ENCODE results near the gene EPHA7.

Gene EPHA7

DNA sequence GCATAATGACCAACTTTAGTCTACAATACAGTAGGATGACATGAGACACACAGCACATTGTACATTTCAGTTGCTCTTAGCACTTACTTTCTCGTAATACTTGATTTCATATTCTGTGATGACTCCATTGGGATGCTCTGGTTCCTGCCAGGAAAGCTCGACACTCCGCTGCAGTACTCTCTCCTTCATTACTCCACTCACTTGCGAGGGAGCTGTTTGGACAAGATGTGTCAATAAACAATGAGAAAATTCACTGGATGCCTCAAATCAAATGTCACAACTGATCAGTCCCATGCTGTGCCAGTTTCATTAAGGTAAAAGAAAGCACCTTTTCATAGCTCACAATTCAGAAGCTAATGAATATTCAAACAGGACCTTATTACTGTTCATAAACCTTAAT lies 147.1 kb downstream of the EPHA7 start:
- H3K23ac ChIP-seq (ENCODE audit: low read length in 2 of 2): no peak overlapping the region
- no peak overlapping the region for H2AFZ ChIP-seq (ENCODE audit: low read depth, low read length)
- 98% methylated on average over 4 of the region's 4 CpGs for WGBS

DNA sequence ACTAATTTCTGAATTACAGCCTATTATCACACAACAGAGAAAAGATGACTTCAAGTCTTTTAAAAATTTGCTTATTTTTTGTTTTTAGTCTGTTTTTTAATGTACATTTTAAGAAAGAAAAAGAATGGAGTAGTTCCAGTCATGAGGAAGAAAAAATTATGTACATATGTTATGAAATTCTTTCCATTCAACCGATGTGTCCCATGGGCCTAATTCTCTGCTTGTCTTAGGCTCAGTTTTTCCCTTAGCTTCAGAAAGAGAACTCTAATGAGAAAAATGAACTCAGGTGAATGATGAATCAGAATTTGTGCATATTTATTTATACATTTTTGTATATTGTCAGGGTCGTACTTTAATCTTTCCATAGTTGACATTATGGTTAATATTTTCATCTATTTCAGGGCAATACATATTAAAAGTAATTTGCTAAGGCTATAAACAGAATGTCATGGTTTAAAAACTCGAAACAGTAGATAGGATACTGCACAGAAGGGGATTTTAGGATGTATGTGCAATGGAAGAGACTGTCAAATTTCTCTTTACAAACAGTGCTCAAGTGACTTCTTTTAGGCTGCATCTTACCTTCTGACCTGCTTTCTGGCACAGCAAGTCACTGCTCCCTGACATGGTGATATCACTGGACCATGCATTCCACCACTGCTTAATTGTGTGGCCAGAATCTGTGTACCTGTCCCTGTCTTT lies 153.1 kb downstream of the EPHA7 start:
- DNase-seq: no peak
- H2BK120ac ChIP-seq (ENCODE audit: low read depth, low read length): no peak overlapping the region
- H3K9me3 ChIP-seq (ENCODE audit: control insufficient read depth, low read length): no peaks in the 10 kb centered on the region
- H2AK5ac ChIP-seq (ENCODE audit: low read length, severe bottlenecking): no peak overlapping the region
- no peaks in the 10 kb centered on the region for H3K36me3 ChIP-seq (ENCODE audit: control insufficient read depth in 1 of 2, insufficient read depth in 2 of 2, low read depth in 1 of 2, low read length in 2 of 2)
- H3K79me1 ChIP-seq (replicated peaks; ENCODE audit: low read length, poor library complexity, severe bottlenecking): peaks cover 3% of the 10 kb centered on the region
- H4K91ac ChIP-seq (ENCODE audit: low read length): no peak overlapping the region
- no peak overlapping the region for H3K27ac ChIP-seq (ENCODE audit: low read length, poor library complexity, severe bottlenecking)
- no peak overlapping the region for H3K9ac ChIP-seq (ENCODE audit: low read length)
- no peak overlapping the region for H3K23ac ChIP-seq (ENCODE audit: low read length in 2 of 2)
- H3K14ac ChIP-seq (ENCODE audit: low read length in 2 of 2): no peak overlapping the region
- H3K4me1 ChIP-seq (ENCODE audit: control insufficient read depth, insufficient read depth, low read depth, low read length): no peaks in the 10 kb centered on the region
- H2BK12ac ChIP-seq (ENCODE audit: low read length in 2 of 2): no peak overlapping the region
- H2BK5ac ChIP-seq (ENCODE audit: low read depth, low read length, poor library complexity, severe bottlenecking): no peak overlapping the region
- no peak overlapping the region for H4K8ac ChIP-seq (ENCODE audit: low read length)
- no peak overlapping the region for H3K4me2 ChIP-seq (ENCODE audit: low read length, poor library complexity, severe bottlenecking)
- no peak overlapping the region for H2AFZ ChIP-seq (ENCODE audit: low read depth, low read length)
- no peak overlapping the region for H3K4ac ChIP-seq (ENCODE audit: low read depth in 1 of 2, low read length in 2 of 2)
- H2BK15ac ChIP-seq (ENCODE audit: low read depth, poor library complexity, severe bottlenecking): no peak overlapping the region
- no peaks in the 10 kb centered on the region for H3K27me3 ChIP-seq (ENCODE audit: control insufficient read depth in 1 of 2, insufficient read depth in 1 of 2, low read length in 2 of 2)
- 100% methylated on average over 1 of the region's 3 CpGs for WGBS
- no peak overlapping the region for H3K18ac ChIP-seq (ENCODE audit: low read depth in 1 of 2, low read length in 2 of 2)
- H3K4me3 ChIP-seq (ENCODE audit: insufficient read depth in 1 of 2, low read depth in 1 of 2, low read length in 2 of 2): no peak overlapping the region

More for the DNA sequence above, 147.1 kb downstream of the EPHA7 start:
- Histone ChIP-seq H2BK120ac (ENCODE audit: low read depth, low read length) (no peak overlapping the region), H3K9ac (ENCODE audit: low read length) (no peak overlapping the region), H3K4me3 (ENCODE audit: insufficient read depth in 1 of 2, low read depth in 1 of 2, low read length in 2 of 2) (no peak overlapping the region), H3K4me2 (ENCODE audit: low read length, poor library complexity, severe bottlenecking) (no peak overlapping the region), H3K27ac (ENCODE audit: low read length, poor library complexity, severe bottlenecking) (no peak overlapping the region), H3K79me1 (replicated peaks; ENCODE audit: low read length, poor library complexity, severe bottlenecking) (peaks cover 5% of the 10 kb centered on the region), H3K36me3 (ENCODE audit: control insufficient read depth in 1 of 2, insufficient read depth in 2 of 2, low read depth in 1 of 2, low read length in 2 of 2) (no peaks in the 10 kb centered on the region), H2BK12ac (ENCODE audit: low read length in 2 of 2) (no peak overlapping the region), H2AK5ac (ENCODE audit: low read length, severe bottlenecking) (no peak overlapping the region), H3K14ac (ENCODE audit: low read length in 2 of 2) (no peak overlapping the region), H2BK15ac (ENCODE audit: low read depth, poor library complexity, severe bottlenecking) (no peak overlapping the region), H3K4ac (ENCODE audit: low read depth in 1 of 2, low read length in 2 of 2) (no peak overlapping the region), H4K8ac (ENCODE audit: low read length) (no peak overlapping the region), H3K9me3 (ENCODE audit: control insufficient read depth, low read length) (no peaks in the 10 kb centered on the region), H2BK5ac (ENCODE audit: low read depth, low read length, poor library complexity, severe bottlenecking) (no peak overlapping the region), H4K91ac (ENCODE audit: low read length) (no peak overlapping the region), H3K4me1 (ENCODE audit: control insufficient read depth, insufficient read depth, low read depth, low read length) (no peaks in the 10 kb centered on the region), H3K27me3 (ENCODE audit: control insufficient read depth in 1 of 2, insufficient read depth in 1 of 2, low read length in 2 of 2) (no peaks in the 10 kb centered on the region), H3K18ac (ENCODE audit: low read depth in 1 of 2, low read length in 2 of 2) (no peak overlapping the region)
- no peak for DNase-seq

DNA sequence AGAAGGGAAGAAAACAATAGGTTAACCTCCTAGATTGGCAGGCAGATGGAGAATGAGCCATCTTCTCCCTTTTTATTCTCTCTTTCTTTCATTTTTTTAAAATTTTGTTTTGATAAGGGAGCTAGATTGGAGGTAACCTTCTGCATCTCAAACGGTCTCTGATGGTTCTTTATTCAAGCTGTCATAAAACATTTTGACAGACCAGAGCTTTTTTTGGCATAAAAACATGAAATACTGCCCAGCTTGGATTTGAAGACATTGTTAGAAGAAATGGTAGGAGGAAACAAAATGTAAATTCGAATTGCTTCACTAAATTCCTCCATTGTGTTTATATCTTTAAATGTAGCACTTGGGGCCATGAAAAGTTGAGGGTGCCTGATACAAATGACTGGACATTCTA lies 158.5 kb downstream of the EPHA7 start:
- Histone ChIP-seq H4K8ac (ENCODE audit: low read length) (no peak overlapping the region), H3K18ac (ENCODE audit: low read depth in 1 of 2, low read length in 2 of 2) (no peak overlapping the region), H3K4me2 (ENCODE audit: low read length, poor library complexity, severe bottlenecking) (no peak overlapping the region), H3K79me1 (replicated peaks; ENCODE audit: low read length, poor library complexity, severe bottlenecking) (peaks cover 1% of the 10 kb centered on the region), H3K9me3 (ENCODE audit: control insufficient read depth, low read length) (no peaks in the 10 kb centered on the region), H2BK120ac (ENCODE audit: low read depth, low read length) (no peak overlapping the region), H2BK15ac (ENCODE audit: low read depth, poor library complexity, severe bottlenecking) (no peak overlapping the region), H3K36me3 (ENCODE audit: control insufficient read depth in 1 of 2, insufficient read depth in 2 of 2, low read depth in 1 of 2, low read length in 2 of 2) (no peaks in the 10 kb centered on the region), H3K9ac (ENCODE audit: low read length) (no peak overlapping the region), H3K14ac (ENCODE audit: low read length in 2 of 2) (no peak overlapping the region), H4K91ac (ENCODE audit: low read length) (no peak overlapping the region), H3K23ac (ENCODE audit: low read length in 2 of 2) (no peak overlapping the region), H2BK12ac (ENCODE audit: low read length in 2 of 2) (no peak overlapping the region), H3K4me3 (ENCODE audit: insufficient read depth in 1 of 2, low read depth in 1 of 2, low read length in 2 of 2) (no peak overlapping the region), H3K27ac (ENCODE audit: low read length, poor library complexity, severe bottlenecking) (no peak overlapping the region), H2BK5ac (ENCODE audit: low read depth, low read length, poor library complexity, severe bottlenecking) (no peak overlapping the region), H3K4ac (ENCODE audit: low read depth in 1 of 2, low read length in 2 of 2) (no peak overlapping the region), H3K27me3 (ENCODE audit: control insufficient read depth in 1 of 2, insufficient read depth in 1 of 2, low read length in 2 of 2) (no peaks in the 10 kb centered on the region), H2AFZ (ENCODE audit: low read depth, low read length) (no peak overlapping the region), H3K4me1 (ENCODE audit: control insufficient read depth, insufficient read depth, low read depth, low read length) (no peaks in the 10 kb centered on the region), H2AK5ac (ENCODE audit: low read length, severe bottlenecking) (no peak overlapping the region)
- no peak for DNase-seq
- WGBS: 64% methylated on average over 2 of the region's 2 CpGs

DNA sequence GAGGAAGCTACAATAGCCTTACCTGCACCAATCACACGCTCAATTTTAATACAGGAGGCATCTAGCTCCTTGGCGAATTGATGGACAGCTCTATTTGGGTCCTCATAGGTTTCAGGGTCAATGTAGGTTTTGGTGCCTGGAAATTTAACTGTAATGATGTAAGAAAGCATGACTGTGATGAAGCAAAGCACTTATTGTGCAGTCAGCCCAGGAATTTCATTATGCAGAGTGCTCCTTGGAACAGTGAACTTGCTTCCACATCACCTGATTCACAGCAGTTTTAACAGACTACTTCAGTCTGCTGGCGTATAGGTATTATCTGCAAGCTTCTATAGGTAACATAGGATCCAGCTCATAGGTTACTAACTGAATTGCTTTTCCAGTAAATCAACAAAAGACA lies 160.0 kb downstream of the EPHA7 start:
- Histone ChIP-seq H3K27me3 (ENCODE audit: control insufficient read depth in 1 of 2, insufficient read depth in 1 of 2, low read length in 2 of 2) (no peaks in the 10 kb centered on the region), H3K36me3 (ENCODE audit: control insufficient read depth in 1 of 2, insufficient read depth in 2 of 2, low read depth in 1 of 2, low read length in 2 of 2) (peaks cover 0 to 4% of the 10 kb centered on the region in 2 experiments), H3K9me3 (ENCODE audit: control insufficient read depth, low read length) (no peaks in the 10 kb centered on the region), H3K27ac (ENCODE audit: low read length, poor library complexity, severe bottlenecking) (no peak overlapping the region), H3K79me1 (replicated peaks; ENCODE audit: low read length, poor library complexity, severe bottlenecking) (peaks cover 1% of the 10 kb centered on the region), H4K8ac (ENCODE audit: low read length) (no peak overlapping the region), H2BK15ac (ENCODE audit: low read depth, poor library complexity, severe bottlenecking) (no peak overlapping the region), H3K9ac (ENCODE audit: low read length) (no peak overlapping the region), H3K4me3 (ENCODE audit: insufficient read depth in 1 of 2, low read depth in 1 of 2, low read length in 2 of 2) (no peak overlapping the region), H2AK5ac (ENCODE audit: low read length, severe bottlenecking) (no peak overlapping the region), H3K4ac (ENCODE audit: low read depth in 1 of 2, low read length in 2 of 2) (no peak overlapping the region), H2BK120ac (ENCODE audit: low read depth, low read length) (no peak overlapping the region), H4K91ac (ENCODE audit: low read length) (no peak overlapping the region), H2BK5ac (ENCODE audit: low read depth, low read length, poor library complexity, severe bottlenecking) (no peak overlapping the region), H2AFZ (ENCODE audit: low read depth, low read length) (no peak overlapping the region), H3K18ac (ENCODE audit: low read depth in 1 of 2, low read length in 2 of 2) (no peak overlapping the region), H3K4me1 (ENCODE audit: control insufficient read depth, insufficient read depth, low read depth, low read length) (no peaks in the 10 kb centered on the region), H3K14ac (ENCODE audit: low read length in 2 of 2) (no peak overlapping the region), H2BK12ac (ENCODE audit: low read length in 2 of 2) (no peak overlapping the region), H3K23ac (ENCODE audit: low read length in 2 of 2) (no peak overlapping the region), H3K4me2 (ENCODE audit: low read length, poor library complexity, severe bottlenecking) (no peak overlapping the region)
- no peak for DNase-seq
- WGBS: 89% methylated on average over 2 of the region's 3 CpGs
